Astrocyte of the spinal cord (primary cell): ENCODE data around the gene LRP1B.
"Not testable (repeated sequence)": the region's sequence is repeated elsewhere in the genome, so short reads cannot be mapped to it uniquely, and the experiment has no call there.

Experiments
- DNase-seq: peaks from one replicate; pipeline ENCODE4 v3.0.0; 2011; ENCODE audit warnings: low read depth, low spot score
- H3K4me3 ChIP-seq: 2 replicates; pipeline ENCODE4 v1.5.1; 2011; ENCODE audit warnings: low read depth, mild to moderate bottlenecking, low read length, moderate library complexity
- CTCF ChIP-seq: IDR thresholded peaks from 2 replicates; pipeline ENCODE4 v1.5.1; 2012; ENCODE audit warnings: low read depth, mild to moderate bottlenecking, low read length, inconsistent platforms
- in situ Hi-C: cut with HindIII; loops from 2 replicates; pipeline ENCODE4 v1.10.0; 2017; ENCODE audit warnings: low sequenced_read_pairs

LRP1B gene

GRCh38 chr2:140455315-140455714 lies 1675.5 kb downstream of the LRP1B start:
- in situ Hi-C loops = no loop called here
- DNase-seq = no peak
- no peak overlapping the region for H3K4me3 ChIP-seq
- no peak for TF ChIP-seq CTCF

- in situ Hi-C loops = no loop called here
- no peak overlapping the region for H3K4me3 ChIP-seq
- no peak for TF ChIP-seq CTCF
- peak; percentile 75 for DNase-seq
Observed at GRCh38 chr2:140454717-140455116, 1676.1 kb downstream of the LRP1B start.

- H3K4me3 ChIP-seq = no peak overlapping the region
- no peak for DNase-seq
- TF ChIP-seq CTCF = no peak
- in situ Hi-C loops = no loop called here
Observed at GRCh38 chr2:140451324-140451723, 1679.5 kb downstream of the LRP1B start.

GRCh38 chr2:140442319-140442718 lies 1688.5 kb downstream of the LRP1B start:
- in situ Hi-C loops = no loop called here
- TF ChIP-seq CTCF = no peak
- no peak overlapping the region for H3K4me3 ChIP-seq
- DNase-seq = no peak

GRCh38 chr2:140440815-140441214 lies 1690.0 kb downstream of the LRP1B start:
- TF ChIP-seq CTCF = no peak
- in situ Hi-C loops = no loop called here
- DNase-seq = no peak
- H3K4me3 ChIP-seq = no peak overlapping the region

GRCh38 chr2:140436936-140437335 lies 1693.9 kb downstream of the LRP1B start:
- in situ Hi-C loops = no loop called here
- TF ChIP-seq CTCF = no peak
- DNase-seq = no peak
- H3K4me3 ChIP-seq = no peak overlapping the region

GRCh38 chr2:140427033-140427432 lies 1703.8 kb downstream of the LRP1B start:
- in situ Hi-C loops = not testable (repeated sequence)

More at GRCh38 chr2:140427033-140427432, 1703.8 kb downstream of the LRP1B start:
- H3K4me3 ChIP-seq, DNase-seq: not testable (repeated sequence)
